SK-N-SH treated with all-trans-retinoic acid at 6 μM for 48 hours (cell line): ENCODE data around the gene MET.

ENCODE experiments used
- ATAC-seq: fragments of 200-7000 bp; cut with Tn5 transposase; 3 replicates; pipeline ENCODE4 v1.9.1; 2020; ENCODE audit warnings: mild to moderate bottlenecking, moderate library complexity
- ARNTL ChIP-seq: fragments of 450-650 bp; formaldehyde crosslinking; IDR thresholded peaks from 2 replicates; pipeline ENCODE4 v1.5.0; 2020; ENCODE audit warnings: low read depth, mild to moderate bottlenecking, moderate library complexity, borderline replicate concordance
- BACH2 ChIP-seq: fragments of 250-450 bp; sonication (Bioruptor Pico); IDR thresholded peaks from 2 replicates; pipeline ENCODE4 v1.9.0; 2021; ENCODE audit warnings: mild to moderate bottlenecking, borderline replicate concordance
- CREB5 ChIP-seq: fragments of 250-450 bp; sonication (Bioruptor Pico); IDR thresholded peaks from 2 replicates; pipeline ENCODE4 v1.5.1; 2020; ENCODE audit warnings: low read depth, mild to moderate bottlenecking, moderate library complexity
- CSDC2 ChIP-seq: fragments of 250-450 bp; sonication (Bioruptor Pico); IDR thresholded peaks from 2 replicates; pipeline ENCODE4 v1.5.0; 2020; ENCODE audit warnings: mild to moderate bottlenecking, moderate library complexity
- CSRNP3 ChIP-seq: fragments of 250-450 bp; sonication (Bioruptor Pico); IDR thresholded peaks from 2 replicates; pipeline ENCODE4 v1.5.1; 2021; ENCODE audit warnings: mild to moderate bottlenecking, moderate library complexity
- ESRRG ChIP-seq: fragments of 250-450 bp; sonication (Bioruptor Pico); IDR thresholded peaks from 2 replicates; pipeline ENCODE4 v1.6.1; 2021; ENCODE audit warnings: mild to moderate bottlenecking
- GLIS3 ChIP-seq: fragments of 250-450 bp; sonication (Bioruptor Pico); IDR thresholded peaks from 2 replicates; pipeline ENCODE4 v1.5.0; 2020; ENCODE audit warnings: mild to moderate bottlenecking, moderate library complexity
- OSR1 ChIP-seq: fragments of 250-450 bp; sonication (Bioruptor Pico); IDR thresholded peaks from 2 replicates; pipeline ENCODE4 v1.8.0; 2022; ENCODE audit warnings: moderate library complexity, mild to moderate bottlenecking, inconsistent platforms
- PATZ1 ChIP-seq: fragments of 250-450 bp; sonication (Bioruptor Pico); IDR thresholded peaks from 2 replicates; pipeline ENCODE4 v1.8.0; 2020; ENCODE audit warnings: mild to moderate bottlenecking, moderate library complexity, borderline replicate concordance
- POU6F1 ChIP-seq: fragments of 250-450 bp; sonication (Bioruptor Pico); IDR thresholded peaks from 2 replicates; pipeline ENCODE4 v1.8.0; 2021; ENCODE audit warnings: low read depth, mild to moderate bottlenecking, moderate library complexity, borderline replicate concordance
- PPARA ChIP-seq: fragments of 250-450 bp; sonication (Bioruptor Pico); IDR thresholded peaks from 2 replicates; pipeline ENCODE4 v1.5.0; 2020; ENCODE audit warnings: mild to moderate bottlenecking, borderline replicate concordance
- RARB ChIP-seq: fragments of 250-450 bp; sonication (Bioruptor Pico); IDR thresholded peaks from 2 replicates; pipeline ENCODE4 v1.8.0; 2021; ENCODE audit warnings: mild to moderate bottlenecking, moderate library complexity
- TCF4 ChIP-seq: fragments of 250-450 bp; sonication (Bioruptor Pico); IDR thresholded peaks from 2 replicates; pipeline ENCODE4 v1.8.0; 2021; ENCODE audit warnings: mild to moderate bottlenecking, moderate library complexity, borderline replicate concordance
- TOX ChIP-seq: fragments of 250-450 bp; sonication (Bioruptor Pico); IDR thresholded peaks from 2 replicates; pipeline ENCODE4 v1.8.0; 2021; ENCODE audit warnings: mild to moderate bottlenecking, moderate library complexity, borderline replicate concordance
- TSHZ2 ChIP-seq: fragments of 250-450 bp; sonication (Bioruptor Pico); IDR thresholded peaks from 2 replicates; pipeline ENCODE4 v1.5.0; 2020; ENCODE audit warnings: mild to moderate bottlenecking, moderate library complexity
- ZC3H10 ChIP-seq: fragments of 250-450 bp; sonication (Bioruptor Pico); IDR thresholded peaks from 2 replicates; pipeline ENCODE4 v1.5.1; 2021; ENCODE audit warnings: mild to moderate bottlenecking, moderate library complexity
- ZFP3 ChIP-seq: fragments of 250-450 bp; sonication (Bioruptor Pico); IDR thresholded peaks from 2 replicates; pipeline ENCODE4 v1.5.0; 2020; ENCODE audit warnings: mild to moderate bottlenecking, moderate library complexity
- ZFP30 ChIP-seq: fragments of 450-650 bp; formaldehyde crosslinking; IDR thresholded peaks from 2 replicates; pipeline ENCODE4 v1.5.0; 2022; ENCODE audit warnings: mild to moderate bottlenecking, moderate library complexity
- ZNF565 ChIP-seq: fragments of 450-650 bp; formaldehyde crosslinking; conservative IDR thresholded peaks from 2 replicates; pipeline ENCODE4 v1.5.0; 2020; ENCODE audit warnings: low read depth, mild to moderate bottlenecking, moderate library complexity
- ZNF70 ChIP-seq: fragments of 450-650 bp; formaldehyde crosslinking; IDR thresholded peaks from 2 replicates; pipeline ENCODE4 v1.5.0; 2020; ENCODE audit warnings: mild to moderate bottlenecking, moderate library complexity
- ZNF8 ChIP-seq: fragments of 450-650 bp; formaldehyde crosslinking; IDR thresholded peaks from 2 replicates; pipeline ENCODE4 v1.5.0; 2020; ENCODE audit warnings: mild to moderate bottlenecking, moderate library complexity

MET gene

GRCh38 chr7:116801092-116801710 lies 129.2 kb downstream of the MET start:
- ATAC-seq = peak; percentile 72
- TF ChIP-seq ZC3H10 (CRISPR knock-in tag) (no peak), ARNTL (no peak), CSRNP3 (CRISPR knock-in tag) (no peak), TOX (CRISPR knock-in tag) (no peak), ZFP30 (CRISPR knock-in tag) (no peak), PATZ1 (CRISPR knock-in tag) (no peak), POU6F1 (CRISPR knock-in tag) (no peak), ZNF565 (no peak), GLIS3 (no peak), ZNF70 (no peak), OSR1 (CRISPR knock-in tag) (no peak), CSDC2 (CRISPR knock-in tag) (no peak)
- TF ChIP-seq, all 23 proteins: peak for 0

- no peak for TF ChIP-seq CSDC2 (CRISPR knock-in tag)
- no peak for TF ChIP-seq ESRRG
- TF ChIP-seq BACH2 (CRISPR knock-in tag) = no peak
- no peak for TF ChIP-seq TCF4 (CRISPR knock-in tag)
- no peak for TF ChIP-seq CREB5 (CRISPR knock-in tag)
- TF ChIP-seq ZNF70 = no peak
- no peak for TF ChIP-seq ZC3H10 (CRISPR knock-in tag)
- TF ChIP-seq ZNF565 = no peak
- no peak for TF ChIP-seq PPARA (CRISPR knock-in tag)
- no peak for TF ChIP-seq TOX (CRISPR knock-in tag)
- TF ChIP-seq RARB (CRISPR knock-in tag) = no peak
- no peak for TF ChIP-seq TSHZ2 (CRISPR knock-in tag)
- TF ChIP-seq OSR1 (CRISPR knock-in tag) = no peak
- TF ChIP-seq ZFP3 = no peak
- TF ChIP-seq ZFP30 (CRISPR knock-in tag) = no peak
- TF ChIP-seq ZNF8 (CRISPR knock-in tag) = no peak
- no peak for TF ChIP-seq CSRNP3 (CRISPR knock-in tag)
- TF ChIP-seq POU6F1 (CRISPR knock-in tag) = no peak
- TF ChIP-seq ARNTL = no peak
- TF ChIP-seq, all 23 proteins: peak for 0
- ATAC-seq = peak; percentile 61
These were observed 130.2 kb downstream of the MET start for GRCh38 chr7:116802144-116802745.
